Esophagus muscularis mucosa (tissue), 4 donors: Measurements from ENCODE around the gene ANXA10.

Experiments
- EP300 ChIP-seq: sonication (generic); formaldehyde crosslinking; IDR thresholded peaks from one replicate; pipeline ENCODE4 v1.6.1; 2017; ENCODE audit warnings: antibody characterized with exemption
- POLR2A ChIP-seq: fragments of 450-650 bp; IDR thresholded peaks from one replicate; pipeline ENCODE4 v1.6.1; 2017; ENCODE audit warnings: antibody characterized with exemption, moderate library complexity, mild to moderate bottlenecking, low read depth
- POLR2AphosphoS5 ChIP-seq, 2 donors: sonication (generic); formaldehyde crosslinking; IDR thresholded peaks; one replicate each; pipeline ENCODE4 v1.6.1; 2017; ENCODE audit warnings: antibody characterized with exemption in 2 of 2
- TF ChIP-seq, protein P1 (sequence below), 3 experiments: fragments of 200-600 bp in 2 of 3; fragments of 450-650 bp in 1 of 3; sonication (generic) in 2 of 3; IDR thresholded peaks; one replicate each; pipeline ENCODE4 v1.5.1; 2017 to 2019; ENCODE audit warnings: antibody characterized with exemption in 3 of 3, mild to moderate bottlenecking in 2 of 3, moderate library complexity in 1 of 3

DNA sequence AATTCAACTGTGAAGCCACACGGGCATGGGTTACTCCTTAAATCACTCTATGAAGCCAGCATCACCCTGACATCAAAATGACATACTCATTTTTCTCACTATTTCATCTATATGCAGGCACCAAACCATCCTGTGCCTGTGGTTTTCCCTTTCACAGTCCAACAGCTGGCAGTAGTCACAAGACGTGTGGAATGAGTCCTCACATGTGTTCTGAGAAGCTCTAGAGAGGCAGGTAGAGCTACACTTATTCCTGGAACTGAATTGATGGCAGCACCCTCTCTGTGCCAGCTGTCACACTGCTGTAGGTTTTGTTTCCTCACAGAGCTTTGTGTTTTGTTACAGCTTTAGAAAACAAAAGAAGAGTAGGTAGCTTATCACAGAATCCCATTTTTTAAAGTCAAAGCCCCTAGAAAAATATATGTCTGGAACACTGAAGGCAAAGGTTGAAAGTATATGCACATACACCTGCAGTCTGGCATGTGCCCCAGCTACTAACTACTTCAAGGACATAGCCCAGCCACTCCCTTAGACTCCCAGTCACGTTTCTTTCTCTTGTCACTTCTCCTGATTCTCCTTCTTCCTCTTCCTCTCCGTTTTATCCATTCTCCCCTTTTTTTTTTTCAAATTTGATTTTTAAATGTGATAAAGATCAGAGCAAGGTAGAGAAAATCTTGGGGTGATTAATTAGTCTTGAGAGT lies 107.1 kb downstream of the ANXA10 start:
- TF ChIP-seq POLR2A = no peak
- no peak for TF ChIP-seq POLR2AphosphoS5 (IDR thresholded peaks at IDR 0.05)
- TF ChIP-seq, protein P1, sequence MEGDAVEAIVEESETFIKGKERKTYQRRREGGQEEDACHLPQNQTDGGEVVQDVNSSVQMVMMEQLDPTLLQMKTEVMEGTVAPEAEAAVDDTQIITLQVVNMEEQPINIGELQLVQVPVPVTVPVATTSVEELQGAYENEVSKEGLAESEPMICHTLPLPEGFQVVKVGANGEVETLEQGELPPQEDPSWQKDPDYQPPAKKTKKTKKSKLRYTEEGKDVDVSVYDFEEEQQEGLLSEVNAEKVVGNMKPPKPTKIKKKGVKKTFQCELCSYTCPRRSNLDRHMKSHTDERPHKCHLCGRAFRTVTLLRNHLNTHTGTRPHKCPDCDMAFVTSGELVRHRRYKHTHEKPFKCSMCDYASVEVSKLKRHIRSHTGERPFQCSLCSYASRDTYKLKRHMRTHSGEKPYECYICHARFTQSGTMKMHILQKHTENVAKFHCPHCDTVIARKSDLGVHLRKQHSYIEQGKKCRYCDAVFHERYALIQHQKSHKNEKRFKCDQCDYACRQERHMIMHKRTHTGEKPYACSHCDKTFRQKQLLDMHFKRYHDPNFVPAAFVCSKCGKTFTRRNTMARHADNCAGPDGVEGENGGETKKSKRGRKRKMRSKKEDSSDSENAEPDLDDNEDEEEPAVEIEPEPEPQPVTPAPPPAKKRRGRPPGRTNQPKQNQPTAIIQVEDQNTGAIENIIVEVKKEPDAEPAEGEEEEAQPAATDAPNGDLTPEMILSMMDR (IDR thresholded peaks at IDR 0.05) = no peak
- TF ChIP-seq EP300 = no peak
